Endothelial cell of umbilical vein (primary cell): ENCODE measurements around the gene VSX2. TPM values are rescaled to one million over a fixed set of nuclear protein-coding genes. Genes with fewer than 3 reads are reported as not detected.
A peak's percentile ranks its signal among the peaks of the same experiment; 100 is the strongest.

Experiments
- BruUV-seq: library from RNA; stranded (reverse); fragments of 400-500 nt; replicated peaks from 2 replicates; lab custom pipeline; 2021; lab: Mats Ljungman, UMichigan
- CTCF ChIA-PET: fragments of 300-600, 350-600 bp; sonication (Branson Sonifier 250); formaldehyde crosslinking; loops from one replicate; lab custom pipeline; 2021; ENCODE audit warnings: antibody characterized with exemption, inconsistent platforms; lab: Charles Lee
- POLR2A ChIA-PET: fragments of 300-600, 350-600 bp; sonication (Branson Sonifier 250); formaldehyde crosslinking; loops from one replicate; lab custom pipeline; 2021; ENCODE audit warnings: antibody characterized with exemption, inconsistent platforms; lab: Charles Lee
- DNase-seq: peaks from one replicate; pipeline ENCODE4 v3.0.0-alpha.2; 2011; ENCODE audit warnings: low read depth, low spot score
- FAIRE-seq: peaks from 2 replicates; lab custom pipeline; 2011; peaks lifted over from hg19 to GRCh38; lab: Jason Lieb, UNC
- H2AFZ ChIP-seq: 2 replicates; pipeline ENCODE4 v1.6.0; 2012; ENCODE audit warnings: low read depth, low read length, control low read depth, inconsistent platforms
- H3K27ac ChIP-seq: 2 replicates; pipeline ENCODE4 v1.5.1; 2011; ENCODE audit warnings: low read depth, mild to moderate bottlenecking, control low read depth, low read length, moderate library complexity; ENCODE audit not compliant: insufficient read depth
- H3K27me3 ChIP-seq, 2 experiments: 2 replicates each; pipeline versions ENCODE4 v1.6.0 to v1.6.1; 2011; ENCODE audit warnings: low read length in 2 of 2, mixed read lengths in 1 of 2; ENCODE audit not compliant: control insufficient read depth in 2 of 2, insufficient read depth in 2 of 2
- H3K36me3 ChIP-seq, 2 experiments: 2 replicates in 1 of 2; 3 replicates in 1 of 2; pipeline ENCODE4 v1.5.1; 2011; ENCODE audit warnings: low read length in 2 of 2, mild to moderate bottlenecking in 1 of 2, moderate library complexity in 1 of 2; ENCODE audit not compliant: control insufficient read depth in 2 of 2, insufficient read depth in 2 of 2; ENCODE audit errors: extremely low read depth in 1 of 2
- H3K4me1 ChIP-seq: 3 replicates; pipeline ENCODE4 v1.5.1; 2011; ENCODE audit warnings: mild to moderate bottlenecking, low read length; ENCODE audit not compliant: control insufficient read depth, insufficient read depth; ENCODE audit errors: extremely low read depth
- H3K4me2 ChIP-seq: 2 replicates; pipeline ENCODE4 v1.6.1; 2011; ENCODE audit warnings: low read length, control low read depth, mixed read lengths; ENCODE audit not compliant: insufficient read depth
- H3K4me3 ChIP-seq, 3 experiments: fragments of 200-600 bp in 1 of 3; sonication (generic), shearing (Covaris generic) in 1 of 3; replicated peaks in 1 of 3; 2 replicates each; pipeline ENCODE4 v1.5.1; 2011 to 2016; ENCODE audit warnings: control low read depth in 3 of 3, low read length in 3 of 3, mild to moderate bottlenecking in 2 of 3, inconsistent platforms in 1 of 3, low read depth in 1 of 3, moderate library complexity in 1 of 3; ENCODE audit not compliant: insufficient read depth in 1 of 3
- H3K79me2 ChIP-seq: 2 replicates; pipeline ENCODE4 v1.6.0; 2012; ENCODE audit warnings: low read length, inconsistent platforms; ENCODE audit not compliant: control insufficient read depth, insufficient read depth
- H3K9ac ChIP-seq: replicated peaks from 2 replicates; pipeline ENCODE3; 2011; ENCODE audit warnings: low read length, control low read depth; ENCODE audit not compliant: insufficient read depth; ENCODE audit errors: extremely low read depth
- H3K9me1 ChIP-seq: replicated peaks from 3 replicates; pipeline ENCODE4 v1.6.0; 2011; ENCODE audit warnings: mild to moderate bottlenecking, low read length; ENCODE audit not compliant: control insufficient read depth, insufficient read depth; ENCODE audit errors: extremely low read depth
- H3K9me3 ChIP-seq: replicated peaks from 2 replicates; pipeline ENCODE4 v1.5.1; 2012; ENCODE audit warnings: low read length, inconsistent platforms; ENCODE audit not compliant: control insufficient read depth, insufficient read depth
- H4K20me1 ChIP-seq: replicated peaks from 2 replicates; pipeline ENCODE3; 2011; ENCODE audit warnings: mild to moderate bottlenecking, low read length; ENCODE audit not compliant: control insufficient read depth, insufficient read depth; ENCODE audit errors: extremely low read depth
- EZH2 ChIP-seq: IDR thresholded peaks from 2 replicates; pipeline ENCODE4 v1.6.1; 2012; ENCODE audit warnings: borderline replicate concordance, low read depth, mild to moderate bottlenecking, moderate library complexity, low read length, inconsistent platforms; ENCODE audit not compliant: severe bottlenecking
- FOS ChIP-seq: IDR thresholded peaks from 2 replicates; pipeline ENCODE4 v1.6.1; 2011; ENCODE audit warnings: mild to moderate bottlenecking, low read length, moderate library complexity, borderline replicate concordance; ENCODE audit not compliant: insufficient read depth
- GATA2 ChIP-seq: IDR thresholded peaks from 2 replicates; pipeline ENCODE4 v1.7.0; 2011; ENCODE audit warnings: low read depth, mild to moderate bottlenecking, moderate library complexity, mixed read lengths, low read length; ENCODE audit not compliant: insufficient read length, insufficient read depth
- JUN ChIP-seq: IDR thresholded peaks from 2 replicates; pipeline ENCODE4 v1.6.1; 2011; ENCODE audit warnings: borderline replicate concordance, low read depth; ENCODE audit not compliant: insufficient read length, insufficient read depth
- MYC ChIP-seq: IDR thresholded peaks from one replicate; pipeline ENCODE4 v1.6.1; 2011; ENCODE audit warnings: mild to moderate bottlenecking, low read depth, low read length
- POLR2A ChIP-seq: IDR thresholded peaks from 2 replicates; pipeline ENCODE4 v1.6.1; 2012; ENCODE audit warnings: low read depth, mild to moderate bottlenecking, control low read depth, low read length
- dilution Hi-C: fragments of 300-500 bp; cut with MboI; formaldehyde crosslinking; loops from one replicate; pipeline ENCODE4 v1.15.0; 2019; ENCODE audit warnings: low sequenced_read_pairs; ENCODE audit not compliant: extremely low pct_ligation_motif_present
- intact Hi-C: fragments of 100-400 bp; cut with micrococcal nuclease; formaldehyde crosslinking; loops from one replicate; pipeline ENCODE4 v1.10.0; 2022
- polyA plus RNA-seq, 4 experiments: library from polyadenylated mRNA; depleted of rRNA in 3 of 4; stranded (reverse) in 3 of 4; unstranded in 1 of 4; fragments of >200 nt; gene quantifications; 2 replicates each; pipeline versions ENCODE4 v1.2.1 to v1.2.3, GENCODE V29; 2011 to 2012; ENCODE audit warnings: missing spikeins in 1 of 4
- total RNA-seq: library from RNA; stranded (reverse); gene quantifications from 2 replicates; pipeline ENCODE4 v1.2.3, GENCODE V29; 2021
- TF ChIP-seq, protein P1 (sequence below), 2 donors: IDR thresholded peaks; 1 replicate in 1 of 2; 2 replicates in 1 of 2; pipeline ENCODE4 v1.5.1; 2011; ENCODE audit warnings: low read length in 2 of 2, mild to moderate bottlenecking in 2 of 2, moderate library complexity in 2 of 2, control low read depth in 1 of 2, inconsistent platforms in 1 of 2, low read depth in 1 of 2; ENCODE audit not compliant: insufficient read depth in 1 of 2; ENCODE audit errors: extremely low read depth in 1 of 2
- TF ChIP-seq, protein P2 (sequence below): IDR thresholded peaks from 2 replicates; pipeline ENCODE4 v1.6.1; 2011; ENCODE audit not compliant: insufficient read depth, insufficient read length

Gene VSX2
- total and polyA plus RNA-seq, 2 donors (not counting 3 experiments of a cell fraction or from before 2014, with no cell fraction given) = not detected

DNA sequence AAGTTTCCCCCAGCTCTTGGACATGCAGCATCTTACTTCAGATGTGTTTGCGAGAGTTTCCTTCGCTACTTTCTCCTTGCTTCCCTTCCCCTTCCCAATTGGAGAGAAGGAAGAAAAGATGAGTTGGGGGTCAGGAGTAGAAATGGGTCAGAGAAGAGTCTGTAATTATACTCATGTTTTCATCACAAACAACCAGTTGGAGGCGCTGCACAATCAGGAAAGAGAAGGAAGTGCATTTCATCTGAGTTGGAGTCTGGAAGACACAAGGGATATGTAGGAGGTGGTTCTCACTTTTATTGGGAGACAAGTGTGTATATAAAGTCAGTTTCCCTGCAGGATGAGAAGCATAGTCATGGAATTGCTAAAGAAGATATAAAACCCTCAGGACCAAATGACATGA is 31.3 kb upstream of the VSX2 start:
- POLR2A ChIA-PET = no interaction called here
- CTCF ChIA-PET = interaction anchor here (1.0 kb wide), 1 partner anchor 11 kb away, joined by 3 read pairs; no protein-coding TSS in a partner anchor
- intact Hi-C loops (loop anchor here (1.0 kb wide), 1 partner anchor 271 kb away; no protein-coding TSS in a partner anchor), dilution Hi-C loops (no loop called here)
- no peak overlapping the region for H2AFZ ChIP-seq
- BruUV-seq = no TSS peak
- H3K27ac ChIP-seq = no peak overlapping the region
- DNase-seq = no peak
- no peak overlapping the region for H3K4me3 ChIP-seq
- H3K4me1 ChIP-seq = no peaks in the 10 kb centered on the region
- H3K36me3 ChIP-seq = no peaks in the 10 kb centered on the region
- H3K79me2 ChIP-seq = no peaks in the 10 kb centered on the region
- H3K4me2 ChIP-seq = no peak overlapping the region
- TF ChIP-seq, protein P1, sequence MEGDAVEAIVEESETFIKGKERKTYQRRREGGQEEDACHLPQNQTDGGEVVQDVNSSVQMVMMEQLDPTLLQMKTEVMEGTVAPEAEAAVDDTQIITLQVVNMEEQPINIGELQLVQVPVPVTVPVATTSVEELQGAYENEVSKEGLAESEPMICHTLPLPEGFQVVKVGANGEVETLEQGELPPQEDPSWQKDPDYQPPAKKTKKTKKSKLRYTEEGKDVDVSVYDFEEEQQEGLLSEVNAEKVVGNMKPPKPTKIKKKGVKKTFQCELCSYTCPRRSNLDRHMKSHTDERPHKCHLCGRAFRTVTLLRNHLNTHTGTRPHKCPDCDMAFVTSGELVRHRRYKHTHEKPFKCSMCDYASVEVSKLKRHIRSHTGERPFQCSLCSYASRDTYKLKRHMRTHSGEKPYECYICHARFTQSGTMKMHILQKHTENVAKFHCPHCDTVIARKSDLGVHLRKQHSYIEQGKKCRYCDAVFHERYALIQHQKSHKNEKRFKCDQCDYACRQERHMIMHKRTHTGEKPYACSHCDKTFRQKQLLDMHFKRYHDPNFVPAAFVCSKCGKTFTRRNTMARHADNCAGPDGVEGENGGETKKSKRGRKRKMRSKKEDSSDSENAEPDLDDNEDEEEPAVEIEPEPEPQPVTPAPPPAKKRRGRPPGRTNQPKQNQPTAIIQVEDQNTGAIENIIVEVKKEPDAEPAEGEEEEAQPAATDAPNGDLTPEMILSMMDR (IDR thresholded peaks at IDR 0.05; ENCODE audit: extremely low read depth in 1 of 2, insufficient read depth in 1 of 2, low read depth in 1 of 2, low read length in 2 of 2) = peak in 1 of 2 donors; percentile 10
- no peak for TF ChIP-seq MYC
- FAIRE-seq = no peak
- H3K9me1 ChIP-seq = no peaks in the 10 kb centered on the region
- peaks cover 3 to 4% of the 10 kb centered on the region in 2 experiments for H3K27me3 ChIP-seq
- H3K9me3 ChIP-seq = no peaks in the 10 kb centered on the region
- H4K20me1 ChIP-seq = no peaks in the 10 kb centered on the region
- no peak overlapping the region for H3K9ac ChIP-seq

DNA sequence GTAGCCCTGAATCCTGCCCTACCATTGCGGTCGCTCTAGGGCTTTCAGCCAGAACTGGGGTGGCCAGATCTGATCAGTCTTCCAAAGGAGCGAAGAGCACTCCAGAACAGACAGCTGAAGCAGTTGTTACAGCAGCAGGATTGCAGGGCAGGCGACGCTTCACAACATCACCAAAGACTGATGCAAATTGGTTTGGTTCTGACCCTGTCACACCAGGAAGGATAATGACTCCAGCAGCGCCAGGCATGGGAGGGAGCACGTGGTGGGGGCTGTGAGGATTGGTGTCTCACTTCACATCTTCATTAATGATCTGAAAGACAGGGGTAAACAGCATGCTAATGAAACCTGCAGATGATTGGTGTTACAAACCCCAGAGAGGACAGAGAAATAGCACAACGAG is 30.6 kb upstream of the VSX2 start:
- Histone ChIP-seq H2AFZ (no peak overlapping the region), H3K27me3 (peaks cover 4 to 6% of the 10 kb centered on the region in 2 experiments), H3K4me1 (no peaks in the 10 kb centered on the region), H3K9me1 (no peaks in the 10 kb centered on the region), H3K36me3 (no peaks in the 10 kb centered on the region), H3K79me2 (no peaks in the 10 kb centered on the region), H3K9ac (no peak overlapping the region), H3K27ac (no peak overlapping the region), H3K4me3 (no peak overlapping the region), H3K9me3 (no peaks in the 10 kb centered on the region), H4K20me1 (no peaks in the 10 kb centered on the region), H3K4me2 (no peak overlapping the region)
- DNase-seq = no peak
- POLR2A ChIA-PET = no interaction called here
- intact Hi-C loops (loop anchor here (1.0 kb wide), 1 partner anchor 271 kb away; no protein-coding TSS in a partner anchor), dilution Hi-C loops (no loop called here)
- FAIRE-seq = no peak
- BruUV-seq = no TSS peak
- no peak for TF ChIP-seq JUN
- TF ChIP-seq EZH2 = no peak
- TF ChIP-seq, protein P2, sequence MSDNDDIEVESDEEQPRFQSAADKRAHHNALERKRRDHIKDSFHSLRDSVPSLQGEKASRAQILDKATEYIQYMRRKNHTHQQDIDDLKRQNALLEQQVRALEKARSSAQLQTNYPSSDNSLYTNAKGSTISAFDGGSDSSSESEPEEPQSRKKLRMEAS = no peak
- TF ChIP-seq POLR2A = no peak
- no peak for TF ChIP-seq FOS
- TF ChIP-seq GATA2 = no peak
- TF ChIP-seq MYC = no peak
- CTCF ChIA-PET = interaction anchor here (2.5 kb wide), 1 partner anchor 10 kb away, joined by 21 read pairs; no protein-coding TSS in a partner anchor
